Retinal pigment epithelial cell (primary cell): ENCODE results near the gene NNMT.
A peak's percentile ranks its signal among the peaks of the same experiment; 100 is the strongest.

Source experiments
- DNase-seq: peaks from one replicate; pipeline ENCODE4 v3.0.0-alpha.2; 2010; ENCODE audit warnings: low read depth
- H3K4me3 ChIP-seq: 2 replicates; pipeline ENCODE4 v1.5.1; 2011; ENCODE audit warnings: mild to moderate bottlenecking, low read length, control low read depth, moderate library complexity
- TF ChIP-seq, protein P1 (sequence below): conservative IDR thresholded peaks from 2 replicates; pipeline ENCODE4 v1.5.1; 2011; ENCODE audit warnings: low read depth, low read length, control low read depth, inconsistent platforms

The NNMT gene

DNA sequence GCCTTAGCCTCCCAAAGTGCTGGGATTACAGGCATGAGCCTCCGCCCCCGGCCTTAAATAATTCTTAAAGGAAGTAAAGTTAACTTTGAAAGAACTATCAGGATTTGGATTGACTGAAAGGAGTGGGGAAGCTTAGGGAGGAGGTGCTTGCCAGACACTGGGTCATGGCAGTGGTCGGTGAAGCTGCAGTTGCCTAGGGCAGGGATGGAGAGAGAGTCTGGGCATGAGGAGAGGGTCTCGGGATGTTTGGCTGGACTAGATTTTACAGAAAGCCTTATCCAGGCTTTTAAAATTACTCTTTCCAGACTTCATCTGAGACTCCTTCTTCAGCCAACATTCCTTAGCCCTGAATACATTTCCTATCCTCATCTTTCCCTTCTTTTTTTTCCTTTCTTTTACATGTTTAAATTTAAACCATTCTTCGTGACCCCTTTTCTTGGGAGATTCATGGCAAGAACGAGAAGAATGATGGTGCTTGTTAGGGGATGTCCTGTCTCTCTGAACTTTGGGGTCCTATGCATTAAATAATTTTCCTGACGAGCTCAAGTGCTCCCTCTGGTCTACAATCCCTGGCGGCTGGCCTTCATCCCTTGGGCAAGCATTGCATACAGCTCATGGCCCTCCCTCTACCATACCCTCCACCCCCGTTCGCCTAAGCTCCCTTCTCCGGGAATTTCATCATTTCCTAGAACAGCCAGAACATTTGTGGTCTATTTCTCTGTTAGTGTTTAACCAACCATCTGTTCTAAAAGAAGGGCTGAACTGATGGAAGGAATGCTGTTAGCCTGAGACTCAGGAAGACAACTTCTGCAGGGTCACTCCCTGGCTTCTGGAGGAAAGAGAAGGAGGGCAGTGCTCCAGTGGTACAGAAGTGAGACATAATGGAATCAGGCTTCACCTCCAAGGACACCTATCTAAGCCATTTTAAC lies at the start of gene NNMT:
Gene NNMT (plus strand): TSS at position 724 of the 929 bp plus-strand sequence. CDS start 158 bp downstream, at position 882.
- DNase-seq, result peak; percentile 45
- TF ChIP-seq, protein P1, sequence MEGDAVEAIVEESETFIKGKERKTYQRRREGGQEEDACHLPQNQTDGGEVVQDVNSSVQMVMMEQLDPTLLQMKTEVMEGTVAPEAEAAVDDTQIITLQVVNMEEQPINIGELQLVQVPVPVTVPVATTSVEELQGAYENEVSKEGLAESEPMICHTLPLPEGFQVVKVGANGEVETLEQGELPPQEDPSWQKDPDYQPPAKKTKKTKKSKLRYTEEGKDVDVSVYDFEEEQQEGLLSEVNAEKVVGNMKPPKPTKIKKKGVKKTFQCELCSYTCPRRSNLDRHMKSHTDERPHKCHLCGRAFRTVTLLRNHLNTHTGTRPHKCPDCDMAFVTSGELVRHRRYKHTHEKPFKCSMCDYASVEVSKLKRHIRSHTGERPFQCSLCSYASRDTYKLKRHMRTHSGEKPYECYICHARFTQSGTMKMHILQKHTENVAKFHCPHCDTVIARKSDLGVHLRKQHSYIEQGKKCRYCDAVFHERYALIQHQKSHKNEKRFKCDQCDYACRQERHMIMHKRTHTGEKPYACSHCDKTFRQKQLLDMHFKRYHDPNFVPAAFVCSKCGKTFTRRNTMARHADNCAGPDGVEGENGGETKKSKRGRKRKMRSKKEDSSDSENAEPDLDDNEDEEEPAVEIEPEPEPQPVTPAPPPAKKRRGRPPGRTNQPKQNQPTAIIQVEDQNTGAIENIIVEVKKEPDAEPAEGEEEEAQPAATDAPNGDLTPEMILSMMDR, result no peak
- peak within 1 kb of the TSS; percentile 39 for H3K4me3 ChIP-seq

GRCh38 chr11:114247070-114247789 lies 49.0 kb upstream of the NNMT start:
- no peak overlapping the region for H3K4me3 ChIP-seq
- DNase-seq, result no peak
- TF ChIP-seq, protein P1, result no peak

DNA sequence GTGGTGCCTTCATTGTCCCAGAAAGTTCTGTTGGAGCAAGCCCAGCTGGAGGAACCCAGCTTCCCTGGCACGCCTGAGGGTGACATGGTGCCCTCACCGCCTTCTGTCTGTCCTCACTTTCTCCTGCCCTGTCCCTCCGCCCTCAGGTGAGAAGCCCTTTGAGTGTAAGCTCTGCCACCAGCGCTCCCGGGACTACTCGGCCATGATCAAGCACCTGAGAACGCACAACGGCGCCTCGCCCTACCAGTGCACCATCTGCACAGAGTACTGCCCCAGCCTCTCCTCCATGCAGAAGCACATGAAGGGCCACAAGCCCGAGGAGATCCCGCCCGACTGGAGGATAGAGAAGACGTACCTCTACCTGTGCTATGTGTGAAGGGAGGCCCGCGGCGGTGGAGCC lies 46.0 kb upstream of the NNMT start:
- no peak for DNase-seq
- TF ChIP-seq, protein P1, result no peak

DNA sequence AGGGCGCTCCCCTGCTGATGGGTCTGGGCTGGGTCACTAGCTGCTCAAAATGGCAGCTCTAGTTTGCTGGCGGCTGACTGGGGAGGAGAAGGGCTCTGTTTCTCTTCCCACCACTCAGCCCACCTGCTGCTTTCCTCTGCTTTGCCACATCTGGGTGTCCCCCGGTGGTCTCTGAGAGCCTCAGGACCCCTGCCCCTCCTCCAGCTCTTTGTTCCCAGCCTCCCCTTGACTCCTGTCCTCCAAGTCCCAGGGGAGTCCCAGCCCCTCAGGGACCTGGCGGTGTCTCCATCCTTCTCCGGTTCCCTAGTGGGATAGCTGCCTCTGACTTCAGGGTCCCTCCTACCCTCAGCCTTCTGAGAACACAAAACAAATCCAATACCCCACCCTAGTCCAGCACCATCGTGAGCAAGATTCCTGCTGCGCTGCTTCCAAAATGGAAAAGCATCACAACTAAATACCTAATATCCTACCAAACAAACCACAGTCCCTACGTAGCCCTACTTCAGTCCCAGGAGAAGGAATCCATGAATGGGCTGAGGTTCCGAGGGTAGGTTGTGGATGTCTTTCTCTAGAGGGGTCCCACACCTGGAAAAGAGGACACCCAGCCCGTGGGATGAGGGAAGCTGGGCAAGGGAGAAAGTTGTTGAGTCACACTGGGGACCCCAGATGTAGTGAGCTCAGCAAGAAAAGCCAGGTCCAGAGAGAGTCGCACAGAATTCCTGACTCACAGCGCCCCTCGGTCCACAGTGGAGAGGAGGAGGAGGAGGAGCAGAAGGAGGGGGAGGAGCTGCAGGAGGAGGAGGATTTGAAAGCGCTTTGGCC lies 45.0 kb upstream of the NNMT start:
- TF ChIP-seq, protein P1, result no peak
- no peak for DNase-seq
- no peak overlapping the region for H3K4me3 ChIP-seq

More for the DNA sequence above, 46.0 kb upstream of the NNMT start:
- H3K4me3 ChIP-seq, result no peak overlapping the region

DNA sequence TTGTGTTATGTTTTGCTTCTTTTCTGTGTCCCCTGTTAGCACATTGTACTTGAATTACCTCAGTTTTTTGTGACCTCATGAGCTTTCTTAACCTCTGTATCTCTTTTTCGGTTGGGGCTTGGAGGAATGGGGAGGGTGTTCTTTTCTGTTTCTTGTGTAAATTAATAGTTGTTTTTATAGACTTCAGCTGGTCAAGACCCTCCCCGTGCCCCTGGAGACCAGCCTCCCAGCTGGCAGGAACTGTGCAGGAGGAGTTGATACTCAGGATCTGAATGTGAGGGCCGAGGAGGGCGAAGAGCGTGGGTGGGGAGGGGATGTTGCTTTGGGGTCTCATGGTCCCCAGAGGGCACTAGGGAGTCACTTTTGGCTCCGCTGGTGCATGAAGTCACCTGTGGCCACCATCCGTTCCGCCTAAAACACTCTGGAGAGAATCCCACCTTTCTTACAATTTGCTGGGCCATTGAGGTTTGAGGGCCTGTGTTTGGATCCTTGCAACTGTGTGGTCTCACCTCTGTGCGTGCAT lies 44.3 kb upstream of the NNMT start:
- no peak overlapping the region for H3K4me3 ChIP-seq
- DNase-seq, result no peak
- TF ChIP-seq, protein P1, result no peak

- DNase-seq, result no peak
- H3K4me3 ChIP-seq, result no peak overlapping the region
- TF ChIP-seq, protein P1, result no peak
These were observed 43.4 kb upstream of the NNMT start for GRCh38 chr11:114252767-114253166.
